ENCODE results near the gene LIPH. TPM values are rescaled to one million over a fixed set of nuclear protein-coding genes. Genes with fewer than 3 reads are reported as not detected.

LIPH gene
- total and polyA plus RNA-seq, 2 of the 8 experiments (the other 6 are each of a cell fraction or from before 2014, with no cell fraction given) = 0.08 TPM; not detected in 1

DNA sequence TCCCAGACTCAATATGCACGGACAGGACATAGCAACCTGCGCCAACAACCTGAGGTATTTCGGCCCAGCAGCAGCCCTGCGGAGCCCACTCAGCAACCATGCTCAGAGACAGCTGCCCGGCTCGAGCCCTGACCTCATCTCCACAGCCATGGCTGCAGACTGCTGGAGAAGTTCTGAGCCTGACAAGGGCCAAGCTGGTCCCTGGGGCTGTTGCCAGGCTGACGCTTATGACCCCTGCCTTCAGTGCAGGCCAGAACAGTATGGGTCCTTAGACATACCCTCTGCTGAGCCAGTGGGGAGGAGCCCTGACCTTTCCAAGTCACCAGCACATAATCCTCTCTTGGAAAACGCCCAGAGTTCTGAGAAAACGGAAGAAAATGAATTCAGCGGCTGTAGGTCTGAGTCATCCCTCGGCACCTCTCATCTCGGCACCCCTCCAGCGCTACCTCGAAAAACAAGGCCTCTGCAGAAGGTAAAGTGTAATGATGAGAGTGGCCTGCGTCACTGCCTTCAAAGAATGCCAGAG lies 79.0 kb downstream of the LIPH start:
- no peak overlapping the region for H4K8ac ChIP-seq (ENCODE audit: extremely low read depth, insufficient read depth, low read length)
- ChIA-PET CTCF (ENCODE audit: partially characterized antibody) (interaction anchor here (0.9 to 3.6 kb wide), 2 partner anchors 11 to 12 kb away, joined by 3 to 12 read pairs; no protein-coding TSS in a partner anchor), POLR2A (ENCODE audit: partially characterized antibody) (interaction anchor here (1.7 kb wide), 1 partner anchor 26 kb away, joined by 3 read pairs; the partner anchor contains the start of gene TMEM41A)
- H3K4me1 ChIP-seq (replicated peaks in 1 of 4; ENCODE audit: control insufficient read depth in 3 of 4, insufficient read depth in 4 of 4, low read length in 3 of 4) = peaks cover 0 to 4% (median 3%) of the 10 kb centered on the region in 4 experiments; a peak in 3 of 7 replicates
- H2BK5ac ChIP-seq (ENCODE audit: low read depth, low read length) = no peak overlapping the region
- H3K79me1 ChIP-seq (ENCODE audit: low read depth, low read length) = no peaks in the 10 kb centered on the region
- FAIRE-seq (no peak), DNase-seq (ENCODE audit: low read depth in 1 of 2, low spot score in 2 of 2) (no peak)
- H3K23ac ChIP-seq (ENCODE audit: insufficient read length) = no peak overlapping the region
- no peak overlapping the region for H3K9ac ChIP-seq (replicated peaks in 1 of 4; ENCODE audit: extremely low read depth in 1 of 4, low read depth in 3 of 4, low read length in 3 of 4)
- no peak overlapping the region for H2BK12ac ChIP-seq (ENCODE audit: low read depth, low read length)
- H3K4ac ChIP-seq (replicated peaks; ENCODE audit: insufficient read length, low read depth, low read length) = no peak overlapping the region
- no peak overlapping the region for H4K91ac ChIP-seq (replicated peaks; ENCODE audit: insufficient read length, low read length)
- H3K27ac ChIP-seq (ENCODE audit: low read depth, low read length) = no peak overlapping the region
- no peak overlapping the region for H3K4me2 ChIP-seq (ENCODE audit: insufficient read depth in 1 of 2, low read depth in 2 of 2, low read length in 2 of 2)
- no peak overlapping the region for H2BK15ac ChIP-seq (ENCODE audit: low read length)
- WGBS, 2 experiments (ENCODE audit: extremely low coverage in 1 of 2, insufficient coverage in 1 of 2, insufficient read length in 1 of 2, insufficient replicate concordance in 2 of 2, low coverage in 1 of 2, low lambda C conversion rate in 2 of 2, missing lambda C conversion rate in 1 of 2) = 92% methylated on average over 15 of the region's 15 CpGs; no CpG with 5 or more reads in 1 of the 2 experiments
- H4K20me1 ChIP-seq (replicated peaks in 1 of 2; ENCODE audit: control insufficient read depth in 1 of 2, insufficient read depth in 2 of 2, low read length in 2 of 2) = no peaks in the 10 kb centered on the region
- no peak overlapping the region for H4K5ac ChIP-seq (ENCODE audit: insufficient read length, low read depth, low read length)
- no peaks in the 10 kb centered on the region for H3K79me2 ChIP-seq (ENCODE audit: control insufficient read depth in 1 of 2, insufficient read depth in 2 of 2, low read length in 2 of 2)
- H3K4me3 ChIP-seq (ENCODE audit: extremely low read depth in 1 of 4, insufficient read depth in 2 of 4, low read depth in 3 of 4, low read length in 4 of 4) = no peak overlapping the region
- H3K36me3 ChIP-seq (ENCODE audit: control insufficient read depth in 2 of 4, insufficient read depth in 4 of 4, low read length in 3 of 4) = no peaks in the 10 kb centered on the region
- no peaks in the 10 kb centered on the region for H3K23me2 ChIP-seq (ENCODE audit: low read depth, low read length)
- no peaks in the 10 kb centered on the region for H3K9me3 ChIP-seq (ENCODE audit: insufficient read depth in 2 of 2, low read depth in 1 of 2, low read length in 1 of 2)
- no peak overlapping the region for H2AFZ ChIP-seq (ENCODE audit: low read length)
- no peaks in the 10 kb centered on the region for H3K27me3 ChIP-seq (replicated peaks in 1 of 4; ENCODE audit: control insufficient read depth in 3 of 4, extremely low read depth in 1 of 4, insufficient read depth in 3 of 4, low read length in 3 of 4)
- H2BK20ac ChIP-seq (ENCODE audit: low read length) = no peak overlapping the region
- H3K56ac ChIP-seq (replicated peaks; ENCODE audit: insufficient read length, low read depth, low read length) = no peak overlapping the region
- no peak overlapping the region for H3K18ac ChIP-seq (ENCODE audit: extremely low read depth, low read length)
- H2BK120ac ChIP-seq (replicated peaks; ENCODE audit: low read depth, low read length) = no peak overlapping the region
- no peak overlapping the region for H3K14ac ChIP-seq (ENCODE audit: insufficient read length)
- TF ChIP-seq ZNF274 (IDR thresholded peaks at IDR 0.05; ENCODE audit: borderline replicate concordance, extremely low read depth, low read length) = no peak
- TF ChIP-seq RAD21 (IDR thresholded peaks at IDR 0.05 in 1 of 2, conservative IDR thresholded peaks at IDR 0.05 in 1 of 2; ENCODE audit: low read depth in 2 of 2, low read length in 2 of 2) = no peak
- TF ChIP-seq POLR2A (IDR thresholded peaks at IDR 0.05; ENCODE audit: control extremely low read depth in 1 of 2, low read depth in 2 of 2, low read length in 2 of 2) = no peak
- TF ChIP-seq KDM4A (IDR thresholded peaks at IDR 0.05; ENCODE audit: low read depth, low read length, severe bottlenecking) = no peak
- TF ChIP-seq SP4 (IDR thresholded peaks at IDR 0.05; ENCODE audit: low read length) = no peak
- TF ChIP-seq YY1 (IDR thresholded peaks at IDR 0.05; ENCODE audit: low read depth, low read length) = no peak
- TF ChIP-seq MAFK (IDR thresholded peaks at IDR 0.05; ENCODE audit: low read depth, low read length) = no peak
- no peak for TF ChIP-seq CREB1 (IDR thresholded peaks at IDR 0.05)
- H2AK5ac ChIP-seq (ENCODE audit: low read depth, low read length) = no peak overlapping the region

Data from H1 (cell line).